ENCODE measurements around the gene ITPA.

ITPA gene

DNA sequence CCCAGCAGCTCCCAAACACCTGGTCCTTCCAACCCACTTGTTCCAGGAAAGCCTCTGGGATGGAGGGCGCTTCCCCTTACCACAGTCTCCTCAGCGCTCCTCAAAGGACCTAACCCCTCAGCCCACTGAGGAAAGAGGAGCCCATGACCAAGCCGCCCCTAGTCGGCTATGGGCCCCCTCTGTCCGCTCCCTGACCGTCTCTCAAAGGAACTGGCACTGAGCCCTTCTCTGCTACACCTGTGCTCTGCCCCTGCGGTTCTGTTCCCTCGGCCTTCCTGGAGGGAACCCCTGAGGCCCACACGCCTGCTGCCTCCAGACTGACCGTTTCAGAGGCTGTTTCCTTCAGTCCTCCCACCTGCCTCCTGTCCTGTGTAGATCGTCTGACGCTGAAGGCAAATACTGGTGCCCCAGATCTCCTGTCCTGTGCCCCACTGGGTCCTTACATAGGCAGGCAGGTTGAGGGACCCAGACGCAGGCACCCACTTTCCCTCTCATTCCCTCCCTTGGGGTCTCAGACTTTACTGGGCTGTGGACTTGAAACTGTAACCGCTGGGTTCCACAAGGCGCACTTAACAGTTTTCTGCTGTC lies 31.6 kb downstream of the ITPA start:
- no peak for DNase-seq (ENCODE audit: extremely low read depth in 1 of 2, low read depth in 1 of 2)

DNA sequence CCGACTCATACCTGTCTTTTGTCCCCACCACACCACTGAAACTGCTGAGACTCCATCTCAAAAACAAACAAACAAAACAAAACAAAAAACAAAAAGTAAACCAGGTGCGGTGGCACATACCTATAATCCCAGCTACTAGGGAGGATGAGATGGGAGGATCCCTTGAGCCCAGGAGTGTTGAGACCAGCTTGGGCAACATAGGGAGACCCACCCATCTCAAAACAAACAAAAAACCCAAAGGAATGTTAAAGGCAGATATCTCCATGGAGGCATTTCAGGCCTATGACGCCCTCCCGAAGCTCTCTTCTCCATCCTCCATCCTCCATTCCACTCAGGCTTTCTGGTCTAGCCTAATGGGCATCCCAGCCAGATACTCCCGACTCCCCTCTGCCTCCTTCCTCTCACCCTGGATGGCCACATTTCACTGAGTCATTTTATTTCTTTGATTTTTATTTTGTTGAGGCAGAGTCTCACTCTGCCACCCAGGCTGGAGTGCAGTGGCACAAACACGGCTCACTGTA lies 32.9 kb downstream of the ITPA start:
- DNase-seq (ENCODE audit: extremely low read depth in 1 of 2, low read depth in 1 of 2): no peak

DNA sequence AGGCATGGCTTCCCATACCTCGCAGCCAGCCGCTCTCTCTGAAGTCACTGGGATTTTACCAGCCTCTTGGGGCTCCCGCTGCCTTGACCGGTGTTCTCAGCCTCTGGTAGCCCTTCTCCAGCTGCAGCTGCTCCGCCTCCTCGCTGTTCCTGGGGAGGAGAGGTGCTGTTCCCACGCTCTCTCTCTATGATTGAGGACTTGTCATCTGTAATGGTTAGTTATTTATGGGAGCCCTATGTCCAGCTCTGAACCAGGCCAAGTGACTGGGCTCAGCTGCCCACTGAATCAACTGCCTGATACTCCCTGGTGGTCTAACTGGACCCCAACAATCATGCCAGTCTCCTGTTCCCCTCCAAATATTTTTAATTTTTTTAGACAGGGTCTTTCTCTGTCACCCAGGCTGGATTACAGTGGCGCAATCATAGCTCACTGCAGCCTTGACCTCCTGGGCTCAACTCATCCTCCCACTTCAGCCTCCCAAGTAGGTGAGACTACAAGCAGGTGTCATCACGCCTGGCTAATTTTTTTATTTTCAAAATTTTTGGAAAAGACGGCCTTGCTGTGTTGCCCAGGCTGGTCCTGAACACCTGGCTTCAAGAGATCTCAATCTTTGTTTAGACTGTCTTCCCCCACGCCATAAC lies 34.5 kb downstream of the ITPA start:
- DNase-seq (ENCODE audit: extremely low read depth in 1 of 2, low read depth in 1 of 2): no peak

- DNase-seq (ENCODE audit: extremely low read depth in 1 of 2, low read depth in 1 of 2): no peak
These were observed 35.3 kb downstream of the ITPA start for GRCh38 chr20:3244613-3245012.

DNA sequence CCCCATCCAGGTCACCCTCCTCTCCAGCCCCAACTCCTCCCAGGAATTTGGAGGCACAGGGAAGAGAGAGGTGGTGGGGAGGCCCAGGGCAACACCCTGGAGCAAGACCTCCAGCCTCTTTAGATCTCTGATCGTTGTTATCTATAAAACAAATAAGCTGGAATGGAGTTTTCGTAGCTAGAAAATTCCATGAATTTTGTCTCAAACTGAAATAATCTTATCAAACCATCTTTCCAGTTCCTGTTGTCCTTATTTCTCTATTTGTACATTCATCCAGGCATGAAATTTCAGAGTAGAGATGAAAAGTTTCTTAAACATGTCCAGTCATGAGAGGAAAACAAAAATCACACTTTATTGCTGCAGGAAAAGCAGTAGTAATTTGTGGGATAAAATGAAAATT lies 35.9 kb downstream of the ITPA start:
- no peak for DNase-seq (ENCODE audit: extremely low read depth in 1 of 2, low read depth in 1 of 2)

- no peak for DNase-seq (ENCODE audit: extremely low read depth in 1 of 2, low read depth in 1 of 2)
These were observed 36.4 kb downstream of the ITPA start for GRCh38 chr20:3245711-3246110.

- DNase-seq (ENCODE audit: extremely low read depth in 1 of 2, low read depth in 1 of 2): no peak
These were observed 37.4 kb downstream of the ITPA start for GRCh38 chr20:3246682-3247081.

DNA sequence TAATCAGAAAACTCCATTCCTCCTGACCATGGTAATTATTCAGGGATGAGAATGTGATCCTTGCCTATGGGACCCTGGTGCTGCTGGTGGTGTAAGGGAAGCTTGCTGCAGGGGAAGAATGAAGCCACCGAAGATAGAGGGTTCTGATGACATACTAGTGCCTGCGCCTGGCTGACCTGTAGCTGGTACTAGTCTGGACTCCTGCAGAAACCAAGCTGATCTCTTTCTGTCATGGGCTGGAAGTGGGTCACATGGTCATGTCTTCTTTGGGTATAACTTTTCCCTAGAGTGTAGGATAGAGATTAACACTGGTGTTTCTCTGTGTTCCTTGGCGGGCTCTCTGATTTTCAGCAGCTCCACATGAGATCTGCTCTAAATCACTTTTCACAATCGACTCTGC lies 38.3 kb downstream of the ITPA start:
- DNase-seq (ENCODE audit: extremely low read depth in 1 of 2, low read depth in 1 of 2): no peak

GRCh38 chr20:3248167-3248992 lies 39.1 kb downstream of the ITPA start:
- DNase-seq (ENCODE audit: extremely low read depth in 1 of 2, low read depth in 1 of 2): no peak

- no peak for DNase-seq (ENCODE audit: extremely low read depth in 1 of 2, low read depth in 1 of 2)
These were observed 39.7 kb downstream of the ITPA start for GRCh38 chr20:3248993-3249347.

GRCh38 chr20:3250091-3250504 lies 40.8 kb downstream of the ITPA start:
- DNase-seq (ENCODE audit: extremely low read depth in 1 of 2, low read depth in 1 of 2): no peak

DNA sequence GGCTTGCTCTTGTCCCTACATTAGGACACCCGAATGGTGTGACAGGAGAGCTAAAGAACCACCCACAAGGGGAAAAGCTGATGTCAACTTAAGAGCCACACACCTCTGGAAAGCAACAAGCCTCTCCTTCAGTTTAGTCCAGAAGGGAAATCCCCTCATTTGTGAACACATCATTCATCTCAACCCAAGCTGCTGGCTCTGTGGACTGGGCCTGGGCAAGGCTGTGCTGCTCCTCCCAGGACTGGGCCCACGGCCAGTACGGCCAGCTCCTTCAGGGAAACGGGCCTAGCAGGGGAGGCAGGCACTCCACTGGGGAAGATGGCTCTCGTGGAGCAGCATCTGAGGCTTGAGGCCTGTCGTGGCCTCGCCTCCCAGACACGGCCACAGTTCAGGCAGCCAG lies 42.5 kb downstream of the ITPA start:
- no peak for DNase-seq (ENCODE audit: extremely low read depth in 1 of 2, low read depth in 1 of 2)

- no peak for DNase-seq (ENCODE audit: extremely low read depth in 1 of 2, low read depth in 1 of 2)
These were observed 46.4 kb downstream of the ITPA start for GRCh38 chr20:3255728-3256127.

DNA sequence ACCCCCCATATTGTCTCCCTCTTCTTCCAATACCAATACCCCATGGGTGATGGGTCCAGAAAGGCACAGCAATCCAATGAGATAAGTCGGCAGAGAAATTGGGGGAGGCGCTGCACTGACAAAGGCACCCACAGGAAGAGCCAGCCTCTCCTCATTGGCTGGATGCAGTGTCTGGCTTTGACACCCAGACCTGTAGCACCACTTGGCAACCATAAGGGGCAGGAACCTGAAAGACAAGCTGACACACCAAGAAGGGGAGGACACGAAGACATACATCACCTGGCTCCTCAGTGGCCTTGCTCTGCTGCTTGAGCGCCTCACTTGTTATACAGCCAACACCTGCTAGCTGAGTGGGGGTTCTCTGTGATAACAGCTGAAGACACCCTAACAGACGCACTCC lies 49.1 kb downstream of the ITPA start:
- DNase-seq (ENCODE audit: extremely low read depth in 1 of 2, low read depth in 1 of 2): no peak

DNA sequence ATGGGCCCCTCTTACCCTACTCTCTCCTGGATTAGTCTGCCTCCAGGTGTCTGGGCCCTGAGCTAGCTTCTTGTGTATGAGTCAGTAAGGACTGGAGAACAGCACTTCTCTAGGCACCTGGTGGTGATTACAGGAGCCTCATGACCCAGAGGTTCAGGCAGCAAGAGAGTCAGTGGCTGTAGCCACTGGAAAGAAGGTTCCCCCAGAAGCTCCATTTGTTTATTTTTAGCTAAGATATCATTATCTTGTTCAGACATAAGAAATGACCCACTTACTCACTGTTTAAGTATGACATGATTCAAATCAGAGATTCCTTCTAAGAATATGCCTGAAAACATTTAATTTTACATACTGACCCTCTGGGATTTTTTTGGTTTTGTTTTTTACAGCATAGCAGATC lies 53.3 kb downstream of the ITPA start:
- no peak for DNase-seq (ENCODE audit: extremely low read depth in 1 of 2, low read depth in 1 of 2)

- DNase-seq (ENCODE audit: extremely low read depth in 1 of 2, low read depth in 1 of 2): no peak
These were observed 60.8 kb downstream of the ITPA start for GRCh38 chr20:3270051-3270450.

DNA sequence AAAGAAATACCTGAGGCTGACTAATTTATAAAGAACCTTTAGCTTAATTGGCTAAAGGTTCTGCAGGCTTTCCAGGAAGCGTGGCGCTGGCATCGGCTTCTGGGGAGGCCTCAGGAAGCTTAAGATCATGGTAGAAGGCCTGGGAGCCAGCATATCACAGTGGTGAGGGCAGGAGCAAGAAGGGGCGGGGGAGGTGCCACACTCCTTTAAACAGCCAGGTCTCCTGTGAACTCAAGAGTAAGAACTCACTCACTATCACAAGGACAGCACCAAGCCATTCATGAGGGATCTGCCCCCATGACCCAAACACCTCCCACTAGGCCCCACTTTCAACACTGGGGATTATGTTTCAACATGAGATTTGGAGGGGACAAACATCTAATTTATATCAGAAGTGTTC lies 64.1 kb downstream of the ITPA start:
- DNase-seq (ENCODE audit: extremely low read depth in 1 of 2, low read depth in 1 of 2): no peak

Data from activated CD8-positive, alpha-beta memory T cell treated with anti-CD3 and anti-CD28 coated beads for 1 hour (primary cell).